Small intestine (tissue), 7 donors: ENCODE results near the gene SLC7A6. TPM values are rescaled to one million over a fixed set of nuclear protein-coding genes. Genes with fewer than 3 reads are reported as not detected.

ENCODE experiments used
- DNase-seq, 2 donors: peaks; one replicate each; pipeline versions ENCODE4 v3.0.0 to v3.0.0-alpha.2; 2013
- FAIRE-seq: peaks from 2 replicates; lab custom pipeline; 2012; peaks lifted over from hg19 to GRCh38; lab: Jason Lieb, UNC
- H3K27ac ChIP-seq, 3 donors: one replicate each; pipeline ENCODE4 v1.5.1; 2013; ENCODE audit warnings: low read length in 2 of 3, mild to moderate bottlenecking in 2 of 3, control low read depth in 1 of 3, inconsistent platforms in 1 of 3, low read depth in 1 of 3, moderate library complexity in 1 of 3
- H3K27me3 ChIP-seq, 3 donors: one replicate each; pipeline ENCODE4 v1.6.1; 2013; ENCODE audit warnings: low read length in 3 of 3, inconsistent platforms in 1 of 3; ENCODE audit not compliant: control insufficient read depth in 3 of 3, insufficient read depth in 3 of 3
- H3K36me3 ChIP-seq, 3 donors: one replicate each; pipeline ENCODE4 v1.6.1; 2013; ENCODE audit warnings: low read length in 3 of 3, inconsistent platforms in 1 of 3, low read depth in 1 of 3, mild to moderate bottlenecking in 1 of 3, moderate library complexity in 1 of 3; ENCODE audit not compliant: control insufficient read depth in 3 of 3, insufficient read depth in 2 of 3
- H3K4me1 ChIP-seq, 3 donors: one replicate each; pipeline ENCODE4 v1.6.1; 2013; ENCODE audit warnings: low read length in 2 of 3, inconsistent platforms in 1 of 3, low read depth in 1 of 3, mild to moderate bottlenecking in 1 of 3, moderate library complexity in 1 of 3; ENCODE audit not compliant: control insufficient read depth in 3 of 3, insufficient read depth in 2 of 3
- H3K4me3 ChIP-seq, 3 donors: one replicate each; pipeline ENCODE4 v1.5.1; 2013; ENCODE audit warnings: low read length in 3 of 3, control low read depth in 1 of 3, inconsistent platforms in 1 of 3, low read depth in 1 of 3, mild to moderate bottlenecking in 1 of 3, moderate library complexity in 1 of 3
- H3K9me3 ChIP-seq, 2 donors: one replicate each; pipeline ENCODE4 v1.6.1; 2013; ENCODE audit warnings: low read depth in 1 of 2, low read length in 1 of 2; ENCODE audit not compliant: control insufficient read depth in 2 of 2, insufficient read depth in 1 of 2
- WGBS, 3 donors: extraction: QIAGEN DNeasy Blood & Tissue Kit; methylation state at CpG; one replicate each; pipeline ENCODE4 v1.1.7; 2013; 5-methylcytosine and 5-hydroxymethylcytosine counted together
- polyA plus RNA-seq, 4 donors: library from polyadenylated mRNA; stranded (reverse) in 3 of 4; unstranded in 1 of 4; fragments of 200-250 nt in 3 of 4; fragments of 120-200 nt in 1 of 4; gene quantifications; one replicate each; pipeline versions ENCODE4 v1.2.1 to v1.2.3, GENCODE V29; 2013
- donor health status: healthy with polysubstance abuse.
- donor health status: control.
- donor health status: control.
- donor health status: Bipolar disorder and iron deficiency.
- donor health status: healthy.

Gene SLC7A6
- polyA plus RNA-seq, 4 donors, result 2.0 to 8.5 (median 6.7) TPM

DNA sequence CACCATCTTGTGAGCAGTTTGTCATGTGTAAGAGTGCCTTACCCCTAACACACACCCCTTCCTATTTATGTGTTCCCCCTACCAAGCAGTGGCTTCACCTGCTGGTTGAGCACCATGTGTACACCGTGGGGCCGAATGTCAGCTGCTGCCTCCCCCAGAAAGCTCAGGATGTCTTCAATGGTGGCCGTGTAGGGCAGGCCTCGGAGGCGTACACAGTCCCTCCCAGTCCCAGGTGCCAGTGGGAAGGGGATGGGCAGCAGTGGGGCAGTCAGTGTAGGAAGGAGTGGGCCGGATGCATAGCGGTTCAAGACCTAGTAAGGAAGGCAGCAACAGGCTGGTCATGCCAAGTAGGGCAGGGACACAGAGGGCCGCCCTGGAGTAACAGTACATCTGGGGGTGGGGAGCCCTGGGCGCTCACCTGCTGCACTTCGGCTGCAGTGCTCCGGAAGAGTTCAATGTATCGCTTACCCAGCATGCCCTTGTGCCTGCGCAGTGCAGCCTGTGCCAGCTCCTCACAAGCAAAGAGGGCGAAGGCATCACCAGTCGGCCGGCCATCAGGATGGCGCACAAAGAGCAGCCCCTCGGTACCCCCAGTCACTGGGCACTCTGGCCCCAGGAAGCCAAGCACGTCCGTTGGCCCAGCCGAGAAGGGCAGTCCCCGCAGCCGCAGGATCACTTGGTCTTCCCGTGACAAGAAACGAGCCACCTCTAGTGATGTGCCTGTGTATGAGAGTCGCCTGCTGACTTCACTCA is 32.8 kb upstream of the SLC7A6 start:
- 89 to 90% (median 90%) methylated on average over 24 to 26 of the region's 26 CpGs for WGBS, 3 donors
- DNase-seq, result no peak

GRCh38 chr16:68232335-68232734 is 32.0 kb upstream of the SLC7A6 start:
- H3K9me3 ChIP-seq, result no peaks in the 10 kb centered on the region
- peaks cover 0 to 31% (median 0%) of the 10 kb centered on the region in 3 donors for H3K4me1 ChIP-seq
- H3K4me3 ChIP-seq, result no peak overlapping the region
- H3K27ac ChIP-seq, result no peak overlapping the region
- peaks cover 3 to 67% (median 6%) of the 10 kb centered on the region in 3 donors for H3K36me3 ChIP-seq
- no peak for FAIRE-seq
- H3K27me3 ChIP-seq, result peaks cover 0 to 16% (median 0%) of the 10 kb centered on the region in 3 donors
- no peak for DNase-seq
- WGBS, 3 donors, result 78 to 79% (median 79%) methylated on average over 15 to 16 of the region's 16 CpGs

More for the DNA sequence above, 32.8 kb upstream of the SLC7A6 start:
- FAIRE-seq, result no peak
- Histone ChIP-seq H3K27me3 (peaks cover 0 to 9% (median 0%) of the 10 kb centered on the region in 3 donors), H3K4me1 (peaks cover 0 to 26% (median 0%) of the 10 kb centered on the region in 3 donors), H3K4me3 (no peak overlapping the region), H3K36me3 (peaks cover 3 to 70% (median 6%) of the 10 kb centered on the region in 3 donors), H3K9me3 (no peaks in the 10 kb centered on the region), H3K27ac (no peak overlapping the region)

- H3K36me3 ChIP-seq, result peaks cover 3 to 58% (median 6%) of the 10 kb centered on the region in 3 donors
- H3K4me1 ChIP-seq, result peaks cover 0 to 33% (median 0%) of the 10 kb centered on the region in 3 donors
- DNase-seq (no peak), FAIRE-seq (no peak)
- 71 to 74% (median 71%) methylated on average over 5 of the region's 5 CpGs for WGBS, 3 donors
- peaks cover 0 to 16% (median 0%) of the 10 kb centered on the region in 3 donors for H3K27me3 ChIP-seq
- no peaks in the 10 kb centered on the region for H3K9me3 ChIP-seq
- H3K4me3 ChIP-seq, result no peak overlapping the region
- H3K27ac ChIP-seq, result peak overlapping the region; percentile 59 to 99 (median 84)
Observed at GRCh38 chr16:68233085-68233834, 31.1 kb upstream of the SLC7A6 start.

GRCh38 chr16:68233835-68234187 is 30.5 kb upstream of the SLC7A6 start:
- Histone ChIP-seq H3K4me3 (peak overlapping the region in 1 of 3 donors; percentile 66), H3K9me3 (no peaks in the 10 kb centered on the region), H3K4me1 (peaks cover 0 to 34% (median 0%) of the 10 kb centered on the region in 3 donors), H3K27ac (peak overlapping the region; percentile 59 to 99 (median 84)), H3K27me3 (peaks cover 0 to 16% (median 0%) of the 10 kb centered on the region in 3 donors), H3K36me3 (peaks cover 3 to 53% (median 6%) of the 10 kb centered on the region in 3 donors)
- DNase-seq (no peak), FAIRE-seq (no peak)
- WGBS, 3 donors, result 20 to 55% (median 35%) methylated on average over 8 of the region's 8 CpGs

DNA sequence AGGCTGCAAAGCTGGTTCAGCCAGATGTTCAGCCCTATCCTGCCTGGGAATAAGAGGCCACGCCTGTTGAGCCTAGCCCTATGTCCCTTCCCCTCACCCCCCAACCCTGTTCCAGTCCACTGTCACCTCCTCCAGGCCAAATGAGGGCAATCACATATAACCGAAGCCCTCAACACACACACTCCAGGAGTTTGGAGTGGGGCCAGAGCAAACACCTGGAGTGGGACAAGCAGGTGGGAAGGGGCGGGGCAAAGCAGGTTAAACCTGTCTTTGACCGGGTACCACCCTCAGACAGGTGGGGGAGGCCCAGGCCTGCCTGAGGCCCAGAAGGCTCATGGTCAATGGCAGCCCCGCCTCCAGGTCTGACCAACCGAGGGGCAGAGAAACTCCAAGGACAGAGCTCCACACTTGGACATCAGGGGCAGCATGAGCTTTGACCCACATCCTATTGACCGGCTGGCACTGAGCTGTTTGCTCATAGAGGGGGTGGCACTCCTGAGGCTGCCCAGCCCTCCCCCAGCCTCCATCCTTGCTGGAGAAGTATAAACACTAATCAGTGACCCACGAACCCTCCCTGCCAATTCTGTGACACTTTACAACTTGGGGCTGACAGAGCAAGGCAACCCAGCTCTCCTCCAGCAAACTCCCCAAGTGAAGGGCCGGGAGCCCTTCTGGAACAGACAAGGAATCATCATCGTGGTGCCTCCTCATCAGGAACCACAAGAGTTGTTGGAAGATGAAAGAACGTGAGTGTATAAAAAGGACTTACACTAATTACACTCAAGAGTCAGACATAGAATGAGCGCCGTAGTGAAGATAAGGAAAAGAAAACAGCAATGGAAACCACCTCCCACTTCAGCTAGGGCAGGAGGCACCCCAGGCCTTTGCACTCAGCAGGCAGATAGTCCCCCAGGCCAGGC is 29.9 kb upstream of the SLC7A6 start:
- H3K4me3 ChIP-seq, result peak overlapping the region in 2 of 3 donors; percentile 66 to 79
- H3K36me3 ChIP-seq, result peaks cover 3 to 48% (median 6%) of the 10 kb centered on the region in 3 donors
- H3K9me3 ChIP-seq, result no peaks in the 10 kb centered on the region
- 11 to 40% (median 31%) methylated on average over 13 of the region's 13 CpGs for WGBS, 3 donors
- peaks cover 0 to 16% (median 0%) of the 10 kb centered on the region in 3 donors for H3K27me3 ChIP-seq
- DNase-seq (peak; percentile 92), FAIRE-seq (no peak)
- peaks cover 0 to 34% (median 0%) of the 10 kb centered on the region in 3 donors for H3K4me1 ChIP-seq
- peak overlapping the region; percentile 84 to 99 (median 96) for H3K27ac ChIP-seq

DNA sequence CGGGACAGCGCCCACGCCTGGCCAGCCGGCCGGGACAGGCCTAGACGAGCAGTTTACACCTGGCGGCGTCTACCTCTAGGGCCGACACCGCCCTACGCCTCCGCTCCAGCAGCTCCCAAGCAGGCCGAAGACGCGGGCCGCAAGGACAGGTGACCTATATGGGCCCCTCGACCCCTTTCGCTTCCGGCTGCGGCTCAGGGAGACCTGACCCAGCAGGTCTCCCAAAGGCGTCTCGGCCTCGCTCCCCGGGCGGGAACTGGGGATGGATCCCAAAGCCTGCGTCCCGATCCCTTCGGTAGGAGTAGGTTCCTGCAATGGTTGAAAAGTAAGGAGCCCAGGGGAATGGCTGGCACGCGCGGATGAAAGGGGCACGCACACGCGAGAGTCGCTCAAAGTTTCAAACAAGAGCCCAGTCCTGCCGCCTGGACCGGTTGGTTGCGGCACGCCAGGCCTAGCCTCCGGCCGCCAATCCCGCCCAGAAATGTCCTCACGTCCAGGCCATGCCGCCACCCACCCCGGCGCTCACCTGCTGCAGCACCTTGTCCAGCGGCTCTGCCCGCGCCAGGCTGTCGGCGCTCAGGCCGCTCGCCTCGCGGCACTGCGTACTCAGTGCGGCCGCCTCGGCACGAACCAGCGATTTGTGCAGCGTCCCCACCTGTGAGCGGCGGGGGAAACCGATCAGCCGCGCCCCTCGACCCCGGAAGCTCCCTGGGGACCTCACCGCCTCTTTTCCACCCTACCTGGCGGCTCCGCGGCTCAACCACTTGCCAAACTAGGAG is 29.0 kb upstream of the SLC7A6 start:
- no peak for FAIRE-seq
- H3K4me1 ChIP-seq, result peaks cover 0 to 38% (median 0%) of the 10 kb centered on the region in 3 donors

GRCh38 chr16:68235887-68236136 is 28.5 kb upstream of the SLC7A6 start, which contains the start of gene ESRP2:
ESRP2 (minus strand) TSS chr16:68236127; CDS start chr16:68236045, 82 bp downstream.
- DNase-seq, result no peak
- Histone ChIP-seq H3K4me1 (peaks cover 0 to 38% (median 0%) of the 10 kb centered on the region in 3 donors), H3K4me3 (peak within 1 kb of the TSS; percentile 55 to 79 (median 66)), H3K27me3 (peaks cover 0 to 16% (median 0%) of the 10 kb centered on the region in 3 donors), H3K27ac (peak within 1 kb of the TSS; percentile 94 to 99 (median 96)), H3K9me3 (no peaks in the 10 kb centered on the region), H3K36me3 (peaks cover 3 to 35% (median 6%) of the 10 kb centered on the region in 3 donors)
- 5 to 9% (median 6%) methylated on average over 30 to 36 of the region's 36 CpGs for WGBS, 3 donors
- no peak for FAIRE-seq

More for the DNA sequence above, 29.0 kb upstream of the SLC7A6 start:
- Histone ChIP-seq H3K9me3 (no peaks in the 10 kb centered on the region), H3K36me3 (peaks cover 3 to 40% (median 6%) of the 10 kb centered on the region in 3 donors), H3K4me3 (peak overlapping the region; percentile 55 to 79 (median 66)), H3K27ac (peak overlapping the region; percentile 84 to 99 (median 96)), H3K27me3 (peaks cover 0 to 16% (median 0%) of the 10 kb centered on the region in 3 donors)
- WGBS, 3 donors, result 17 to 38% (median 31%) methylated on average over 60 to 73 of the region's 73 CpGs
- DNase-seq, result peak; percentile 63 to 86
